ENCODE data around the gene TIPIN. TPM values are rescaled to one million over a fixed set of nuclear protein-coding genes. Genes with fewer than 3 reads are reported as not detected.

TIPIN gene
- 2.9 and 5.4 TPM in 2 replicates for total RNA-seq

GRCh38 chr15:66356359-66357236 is at the start of gene TIPIN:
TIPIN (minus strand) TSS chr15:66356685; CDS start chr15:66352947, 3,738 bp downstream.

GRCh38 chr15:66386204-66387123 is 30.0 kb upstream of the TIPIN start, which contains the start of gene MAP2K1:
MAP2K1 (plus strand) TSS chr15:66386912; CDS start chr15:66387348, 436 bp downstream.

GRCh38 chr15:66293419-66294156 is 62.9 kb downstream of the TIPIN start, which contains the start of gene DIS3L:
DIS3L (plus strand) TSS chr15:66293568; CDS start chr15:66293597, 29 bp downstream.

Other genes with a start within 250 kb of the TIPIN start
- not detected in 2 replicates for gene MEGF11, start 102.9 kb downstream of the TIPIN start, total RNA-seq
- 18.6 TPM in 2 replicates for gene DIS3L, start 63.1 kb downstream of the TIPIN start, total RNA-seq
- 56.9 and 82.9 TPM in 2 replicates for gene MAP2K1, start 30.2 kb upstream of the TIPIN start, total RNA-seq
- 11.7 and 17.0 TPM in 2 replicates for gene SNAPC5, start 141.1 kb upstream of the TIPIN start, total RNA-seq
- gene RPL4, start 148.2 kb upstream of the TIPIN start, total RNA-seq = 5,866 and 6,819 TPM in 2 replicates
- gene ZWILCH, start 148.6 kb upstream of the TIPIN start, total RNA-seq = 8.3 and 13.3 TPM in 2 replicates
- gene LCTL, start 209.3 kb upstream of the TIPIN start, total RNA-seq = 0.32 TPM in 1 of 2 replicates, not detected in the other